K562 (cell line): ENCODE measurements around the gene CARD14. TPM values are rescaled to one million over a fixed set of nuclear protein-coding genes. Genes with fewer than 3 reads are reported as not detected.

Experiments
- ATAC-seq: fragments of 200-7000 bp; cut with Tn5 transposase; 3 replicates; pipeline ENCODE4 v1.9.1; 2020; ENCODE audit warnings: moderate library complexity
- BruUV-seq: library from RNA; stranded (reverse); fragments of 400-500 nt; replicated peaks from 2 replicates; lab custom pipeline; 2021; lab: Mats Ljungman, UMichigan
- CTCF ChIA-PET: fragments of 300-600 bp; formaldehyde crosslinking; extraction: SDS; loops from one replicate; lab custom pipeline; 2021; ENCODE audit warnings: low intra/inter-chr PET ratio; lab: Yijun Ruan, JAX
- POLR2A ChIA-PET: fragments of 300-600, 350-650 bp; sonication (Branson Sonifier 250); formaldehyde crosslinking; extraction: SDS; loops from one replicate; lab custom pipeline; 2021; ENCODE audit warnings: antibody characterized with exemption, inconsistent platforms; lab: Yijun Ruan, JAX
- DNase-seq, 4 experiments: peaks; one replicate each; pipeline versions ENCODE4 v3.0.0 to v3.0.0-alpha.2; 2011 to 2018; ENCODE audit warnings: low spot score in 3 of 4, mixed read lengths in 3 of 4; ENCODE audit errors: extremely low read depth in 1 of 4
- FAIRE-seq: peaks from 2 replicates; lab custom pipeline; 2011; peaks lifted over from hg19 to GRCh38; lab: Jason Lieb, UNC
- H2AFZ ChIP-seq: 2 replicates; pipeline ENCODE4 v1.6.0; 2011; ENCODE audit warnings: low read depth, low read length, control low read depth, inconsistent platforms
- H3K27ac ChIP-seq: fragments of 200-600 bp; 3 replicates; pipeline ENCODE4 v1.8.0; 2011; ENCODE audit warnings: low read depth, mild to moderate bottlenecking, control low read depth, inconsistent platforms, low read length, moderate library complexity, mixed read lengths; ENCODE audit errors: extremely low read depth
- H3K27me3 ChIP-seq, 2 experiments: fragments of 300-600 bp in 1 of 2; 2 replicates in 1 of 2; 3 replicates in 1 of 2; pipeline versions ENCODE4 v1.6.0 to v1.8.0; 2011; ENCODE audit warnings: inconsistent platforms in 2 of 2, low read length in 2 of 2, mild to moderate bottlenecking in 1 of 2, mixed read lengths in 1 of 2, moderate library complexity in 1 of 2; ENCODE audit not compliant: control insufficient read depth in 2 of 2, insufficient read depth in 2 of 2
- H3K36me3 ChIP-seq: fragments of 300-600 bp; 3 replicates; pipeline ENCODE4 v1.8.0; 2011; ENCODE audit warnings: mild to moderate bottlenecking, low read length, inconsistent platforms; ENCODE audit not compliant: control insufficient read depth, insufficient read depth
- H3K4me1 ChIP-seq, 2 experiments: fragments of 200-600 bp in 1 of 2; replicated peaks in 1 of 2; 2 replicates in 1 of 2; 3 replicates in 1 of 2; pipeline versions ENCODE4 v1.5.1 to v1.8.0; 2011; ENCODE audit warnings: inconsistent platforms in 2 of 2, low read length in 2 of 2, mild to moderate bottlenecking in 1 of 2, mixed read lengths in 1 of 2, moderate library complexity in 1 of 2; ENCODE audit not compliant: control insufficient read depth in 2 of 2, insufficient read depth in 2 of 2
- H3K4me2 ChIP-seq: 2 replicates; pipeline ENCODE4 v1.6.1; 2011; ENCODE audit warnings: low read length, control low read depth, inconsistent platforms, mixed read lengths; ENCODE audit not compliant: insufficient read depth
- H3K4me3 ChIP-seq: fragments of 200-600 bp; sonication (generic), shearing (Covaris generic); 2 replicates; pipeline ENCODE4 v1.5.1; 2016; ENCODE audit warnings: control low read depth, inconsistent platforms
- H3K79me2 ChIP-seq: fragments of 200-600 bp; 3 replicates; pipeline ENCODE4 v1.8.0; 2011; ENCODE audit warnings: low read length, inconsistent platforms; ENCODE audit not compliant: control insufficient read depth, insufficient read depth
- H3K9ac ChIP-seq, 2 experiments: 2 replicates each; pipeline versions ENCODE4 v1.6.0 to v1.6.1; 2011; ENCODE audit warnings: low read depth in 2 of 2, low read length in 2 of 2, control low read depth in 1 of 2, inconsistent platforms in 1 of 2, mild to moderate bottlenecking in 1 of 2, mixed read lengths in 1 of 2; ENCODE audit not compliant: insufficient read depth in 1 of 2
- H3K9me1 ChIP-seq: one replicate; pipeline ENCODE4 v1.6.0; 2011; ENCODE audit warnings: inconsistent platforms, mild to moderate bottlenecking, low read length, moderate library complexity; ENCODE audit not compliant: control insufficient read depth, insufficient read depth
- H3K9me3 ChIP-seq: replicated peaks from 2 replicates; pipeline ENCODE4 v1.5.1; 2011; ENCODE audit warnings: low read depth, low read length, inconsistent platforms; ENCODE audit not compliant: control insufficient read depth, insufficient read depth
- H4K20me1 ChIP-seq: replicated peaks from 2 replicates; pipeline ENCODE4 v1.6.1; 2011; ENCODE audit warnings: low read length, inconsistent platforms, mixed read lengths; ENCODE audit not compliant: control insufficient read depth, insufficient read depth
- BHLHE40 ChIP-seq: IDR thresholded peaks from 2 replicates; pipeline ENCODE4 v1.6.1; 2011; ENCODE audit warnings: low read length, improper control_type of control experiment
- CCNT2 ChIP-seq: IDR thresholded peaks from 2 replicates; pipeline ENCODE4 v1.6.1; 2011; ENCODE audit warnings: borderline replicate concordance, low read depth, mild to moderate bottlenecking, moderate library complexity, mixed read lengths, low read length; ENCODE audit not compliant: insufficient read length; ENCODE audit errors: extremely low read depth
- ERF ChIP-seq: fragments of 450-650 bp; formaldehyde crosslinking; IDR thresholded peaks from 2 replicates; pipeline ENCODE4 v1.4.0; 2020; ENCODE audit warnings: mild to moderate bottlenecking, mixed read lengths
- GTF2E2 ChIP-seq: fragments of 200-800 bp; sonication (Bioruptor generic); IDR thresholded peaks from 2 replicates; pipeline ENCODE4 v1.6.1; 2016; ENCODE audit warnings: missing genetic modification characterization, missing compliant biosample characterization
- ZNF23 ChIP-seq: fragments of 250-450 bp; sonication (Bioruptor Pico); IDR thresholded peaks from 2 replicates; pipeline ENCODE4 v1.4.0; 2020; ENCODE audit warnings: mild to moderate bottlenecking
- ZNF274 ChIP-seq: IDR thresholded peaks from 2 replicates; pipeline ENCODE4 v1.6.1; 2011; ENCODE audit warnings: low read depth, mild to moderate bottlenecking, low read length, moderate library complexity, borderline replicate concordance
- WGBS: fragments of 100-300 bp; shearing (Covaris generic); methylation state at CpG from one replicate; pipeline ENCODE4 v1.1.6; 2016; ENCODE audit warnings: low coverage, mixed read lengths; ENCODE audit not compliant: insufficient coverage; ENCODE audit errors: missing lambda C conversion rate; 5-methylcytosine and 5-hydroxymethylcytosine counted together
- in situ Hi-C: fragments of 300-500 bp; cut with MboI; formaldehyde crosslinking; loops from 4 replicates; pipeline ENCODE4 v1.15.0; 2018; ENCODE audit warnings: inconsistent platforms, mixed read lengths
- intact Hi-C: fragments of 100-400 bp; cut with micrococcal nuclease; formaldehyde crosslinking; loops from 2 replicates; pipeline ENCODE4 v1.14.2; 2022
- polyA plus RNA-seq, 8 experiments: library from polyadenylated mRNA; depleted of rRNA in 4 of 8; stranded (reverse) in 5 of 8; unstranded in 3 of 8; fragments of >200 nt; fragmentation: Nextera tagmentation in 2 of 8; fragmentation: Illumina TruSeq in 1 of 8; extraction: Ambion mirVana in 2 of 8; extraction: Trizol in 1 of 8; gene quantifications; 2 replicates each; pipeline versions ENCODE4 v1.2.1 to v1.2.3, GENCODE V29; 2011 to 2014; ENCODE audit warnings: inconsistent platforms in 1 of 8, missing spikeins in 1 of 8
- total RNA-seq, 7 experiments: library from RNA; depleted of rRNA in 6 of 7; stranded (reverse); fragments of >200 nt in 6 of 7; fragmentation: Illumina TruSeq in 2 of 7; extraction: Trizol in 2 of 7; gene quantifications; 2 replicates each; pipeline versions ENCODE4 v1.2.1 to v1.2.3, GENCODE V29; 2011 to 2021; ENCODE audit warnings: low replicate concordance in 1 of 7
- TF ChIP-seq, protein P1 (sequence below): sonication (generic); formaldehyde crosslinking; IDR thresholded peaks from 2 replicates; pipeline ENCODE4 v1.8.1; 2023; ENCODE audit warnings: mild to moderate bottlenecking, missing genetic modification reagents
- TF ChIP-seq, protein P2 (sequence below), 2 experiments: fragments of 450-650 bp; IDR thresholded peaks; 2 replicates each; pipeline ENCODE4 v1.6.1; 2018; ENCODE audit warnings: mild to moderate bottlenecking in 2 of 2, low read depth in 1 of 2; ENCODE audit not compliant: partially characterized antibody in 2 of 2
- TF ChIP-seq, protein P3 (sequence below): fragments of 200-800 bp; sonication (Bioruptor generic); IDR thresholded peaks from 2 replicates; pipeline ENCODE4 v1.6.1; 2017; ENCODE audit warnings: missing genetic modification characterization, missing compliant biosample characterization

The CARD14 gene
- total and polyA plus RNA-seq, 9 of the 15 experiments (the other 6 are each of a cell fraction or from before 2014, with no cell fraction given) = not detected

DNA sequence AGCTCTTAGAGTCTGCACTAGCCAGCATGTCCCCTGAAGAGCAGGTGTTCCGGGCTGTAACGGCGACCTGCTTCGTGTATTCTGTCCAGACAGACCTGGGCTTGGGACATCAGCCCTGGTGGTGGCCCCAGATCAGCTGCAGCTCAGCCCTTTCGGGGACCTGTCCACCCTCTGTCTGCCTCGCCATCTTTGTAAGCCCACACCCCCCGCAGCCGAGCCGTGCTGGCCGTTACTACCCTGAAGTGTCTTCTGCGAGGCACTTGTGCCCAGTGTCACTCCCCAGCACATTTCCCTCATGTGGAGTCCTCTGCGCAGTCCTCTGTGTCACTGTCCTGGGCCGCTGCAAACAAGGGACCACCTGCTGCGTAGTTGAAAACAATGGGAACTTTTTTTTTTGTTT, 10.4 kb downstream of the CARD14 start:
- in situ Hi-C loops = no loop called here
- H4K20me1 ChIP-seq = no peaks in the 10 kb centered on the region; the same call in 1 of the 2 replicates
- H3K4me1 ChIP-seq = peaks cover 0 to 21% of the 10 kb centered on the region in 2 experiments; a peak in 2 of 5 replicates
- no peaks in the 10 kb centered on the region for H3K9me1 ChIP-seq
- H3K9ac ChIP-seq = peak overlapping the region in 1 of 2 experiments; percentile 10; a peak in 1 of 4 replicates
- H3K9me3 ChIP-seq = no peaks in the 10 kb centered on the region
- H2AFZ ChIP-seq = no peak overlapping the region
- H3K79me2 ChIP-seq = no peaks in the 10 kb centered on the region
- WGBS = under 1% methylated on average over 14 of the region's 14 CpGs
- no peak overlapping the region for H3K4me3 ChIP-seq
- ChIA-PET POLR2A (interaction anchor here (0.7 kb wide), 1 partner anchor 170 kb away, joined by 3 read pairs; no protein-coding TSS in a partner anchor), CTCF (no interaction called here)
- no TSS peak for BruUV-seq
- ATAC-seq = no peak
- intact Hi-C loops = loop anchor here (10.0 kb wide), 1 partner anchor 75 kb away; the partner anchor contains the start of gene GAA
- H3K4me2 ChIP-seq = no peak overlapping the region
- H3K36me3 ChIP-seq = no peaks in the 10 kb centered on the region
- no peak overlapping the region for H3K27ac ChIP-seq
- TF ChIP-seq ZNF274 (no peak), ERF (CRISPR knock-in tag) (no peak), CCNT2 (no peak), GTF2E2 (no peak), ZNF23 (CRISPR knock-in tag) (no peak), BHLHE40 (no peak)
- TF ChIP-seq, protein P1, sequence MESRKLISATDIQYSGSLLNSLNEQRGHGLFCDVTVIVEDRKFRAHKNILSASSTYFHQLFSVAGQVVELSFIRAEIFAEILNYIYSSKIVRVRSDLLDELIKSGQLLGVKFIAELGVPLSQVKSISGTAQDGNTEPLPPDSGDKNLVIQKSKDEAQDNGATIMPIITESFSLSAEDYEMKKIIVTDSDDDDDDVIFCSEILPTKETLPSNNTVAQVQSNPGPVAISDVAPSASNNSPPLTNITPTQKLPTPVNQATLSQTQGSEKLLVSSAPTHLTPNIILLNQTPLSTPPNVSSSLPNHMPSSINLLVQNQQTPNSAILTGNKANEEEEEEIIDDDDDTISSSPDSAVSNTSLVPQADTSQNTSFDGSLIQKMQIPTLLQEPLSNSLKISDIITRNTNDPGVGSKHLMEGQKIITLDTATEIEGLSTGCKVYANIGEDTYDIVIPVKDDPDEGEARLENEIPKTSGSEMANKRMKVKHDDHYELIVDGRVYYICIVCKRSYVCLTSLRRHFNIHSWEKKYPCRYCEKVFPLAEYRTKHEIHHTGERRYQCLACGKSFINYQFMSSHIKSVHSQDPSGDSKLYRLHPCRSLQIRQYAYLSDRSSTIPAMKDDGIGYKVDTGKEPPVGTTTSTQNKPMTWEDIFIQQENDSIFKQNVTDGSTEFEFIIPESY (CRISPR knock-in tag) = no peak
- TF ChIP-seq, protein P2, sequence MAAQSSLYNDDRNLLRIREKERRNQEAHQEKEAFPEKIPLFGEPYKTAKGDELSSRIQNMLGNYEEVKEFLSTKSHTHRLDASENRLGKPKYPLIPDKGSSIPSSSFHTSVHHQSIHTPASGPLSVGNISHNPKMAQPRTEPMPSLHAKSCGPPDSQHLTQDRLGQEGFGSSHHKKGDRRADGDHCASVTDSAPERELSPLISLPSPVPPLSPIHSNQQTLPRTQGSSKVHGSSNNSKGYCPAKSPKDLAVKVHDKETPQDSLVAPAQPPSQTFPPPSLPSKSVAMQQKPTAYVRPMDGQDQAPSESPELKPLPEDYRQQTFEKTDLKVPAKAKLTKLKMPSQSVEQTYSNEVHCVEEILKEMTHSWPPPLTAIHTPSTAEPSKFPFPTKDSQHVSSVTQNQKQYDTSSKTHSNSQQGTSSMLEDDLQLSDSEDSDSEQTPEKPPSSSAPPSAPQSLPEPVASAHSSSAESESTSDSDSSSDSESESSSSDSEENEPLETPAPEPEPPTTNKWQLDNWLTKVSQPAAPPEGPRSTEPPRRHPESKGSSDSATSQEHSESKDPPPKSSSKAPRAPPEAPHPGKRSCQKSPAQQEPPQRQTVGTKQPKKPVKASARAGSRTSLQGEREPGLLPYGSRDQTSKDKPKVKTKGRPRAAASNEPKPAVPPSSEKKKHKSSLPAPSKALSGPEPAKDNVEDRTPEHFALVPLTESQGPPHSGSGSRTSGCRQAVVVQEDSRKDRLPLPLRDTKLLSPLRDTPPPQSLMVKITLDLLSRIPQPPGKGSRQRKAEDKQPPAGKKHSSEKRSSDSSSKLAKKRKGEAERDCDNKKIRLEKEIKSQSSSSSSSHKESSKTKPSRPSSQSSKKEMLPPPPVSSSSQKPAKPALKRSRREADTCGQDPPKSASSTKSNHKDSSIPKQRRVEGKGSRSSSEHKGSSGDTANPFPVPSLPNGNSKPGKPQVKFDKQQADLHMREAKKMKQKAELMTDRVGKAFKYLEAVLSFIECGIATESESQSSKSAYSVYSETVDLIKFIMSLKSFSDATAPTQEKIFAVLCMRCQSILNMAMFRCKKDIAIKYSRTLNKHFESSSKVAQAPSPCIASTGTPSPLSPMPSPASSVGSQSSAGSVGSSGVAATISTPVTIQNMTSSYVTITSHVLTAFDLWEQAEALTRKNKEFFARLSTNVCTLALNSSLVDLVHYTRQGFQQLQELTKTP (IDR thresholded peaks at IDR 0.05; ENCODE audit: low read depth in 1 of 2, partially characterized antibody in 2 of 2) = no peak
- TF ChIP-seq, protein P3, sequence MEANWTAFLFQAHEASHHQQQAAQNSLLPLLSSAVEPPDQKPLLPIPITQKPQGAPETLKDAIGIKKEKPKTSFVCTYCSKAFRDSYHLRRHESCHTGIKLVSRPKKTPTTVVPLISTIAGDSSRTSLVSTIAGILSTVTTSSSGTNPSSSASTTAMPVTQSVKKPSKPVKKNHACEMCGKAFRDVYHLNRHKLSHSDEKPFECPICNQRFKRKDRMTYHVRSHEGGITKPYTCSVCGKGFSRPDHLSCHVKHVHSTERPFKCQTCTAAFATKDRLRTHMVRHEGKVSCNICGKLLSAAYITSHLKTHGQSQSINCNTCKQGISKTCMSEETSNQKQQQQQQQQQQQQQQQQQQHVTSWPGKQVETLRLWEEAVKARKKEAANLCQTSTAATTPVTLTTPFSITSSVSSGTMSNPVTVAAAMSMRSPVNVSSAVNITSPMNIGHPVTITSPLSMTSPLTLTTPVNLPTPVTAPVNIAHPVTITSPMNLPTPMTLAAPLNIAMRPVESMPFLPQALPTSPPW (CRISPR knock-in tag) = no peak
- TF ChIP-seq, all 486 proteins: peak for 0
- peaks cover 64 to 88% of the 10 kb centered on the region in 2 experiments for H3K27me3 ChIP-seq
- no peak for FAIRE-seq
- no peak for DNase-seq
